Muscle of leg (tissue), 9 donors: ENCODE results near the gene RAB2B. TPM values are rescaled to one million over a fixed set of nuclear protein-coding genes. Genes with fewer than 3 reads are reported as not detected.

ENCODE experiments used
- polyA plus RNA-seq, 8 donors: library from polyadenylated mRNA; unstranded; fragments of 120-200 nt; gene quantifications; one replicate each; pipeline versions ENCODE4 v1.2.1 to v1.2.3, GENCODE V29; 2013; ENCODE audit warnings: inconsistent platforms in 1 of 8, low replicate concordance in 1 of 8; ENCODE audit not compliant: insufficient read length in 8 of 8, insufficient read depth in 1 of 8
- total RNA-seq: library from RNA; stranded (reverse); fragments of 120-200 nt; gene quantifications from one replicate; pipeline ENCODE4 v1.2.4, GENCODE V29; 2013

The RAB2B gene
- total and polyA plus RNA-seq, 9 donors = 17.3 to 25.2 (median 20.6) TPM

Other genes with a start within 250 kb of the RAB2B start
- 425 TPM for gene HNRNPC, start 207.5 kb downstream of the RAB2B start, total RNA-seq
- gene HNRNPC, start 207.5 kb downstream of the RAB2B start, polyA plus RNA-seq = 100 to 1,000 TPM; 429 to 593 (median 452) TPM
- 0.18 TPM for gene RPGRIP1, start 196.9 kb downstream of the RAB2B start, total RNA-seq
- 1 to 10 TPM in 2 of 8 donors, under 1 TPM in 6; 0.34 to 1.9 (median 0.53) TPM for gene RPGRIP1, start 196.9 kb downstream of the RAB2B start, polyA plus RNA-seq
- gene SUPT16H, start 92.9 kb downstream of the RAB2B start, total RNA-seq = 61.2 TPM
- 10 to 100 TPM; 68.0 to 93.1 (median 78.9) TPM for gene SUPT16H, start 92.9 kb downstream of the RAB2B start, polyA plus RNA-seq
- gene CHD8, start 20.8 kb downstream of the RAB2B start, total RNA-seq = 46.8 TPM
- 10 to 100 TPM; 36.4 to 50.8 (median 42.6) TPM for gene CHD8, start 20.8 kb downstream of the RAB2B start, polyA plus RNA-seq
- gene TOX4, start 236 bp upstream of the RAB2B start, total RNA-seq = 24.7 TPM
- 10 to 100 TPM; 37.1 to 46.3 (median 40.4) TPM for gene TOX4, start 236 bp upstream of the RAB2B start, polyA plus RNA-seq
- gene METTL3, start 34.4 kb upstream of the RAB2B start, total RNA-seq = 56.3 TPM
- 10 to 100 TPM; 40.4 to 56.6 (median 45.5) TPM for gene METTL3, start 34.4 kb upstream of the RAB2B start, polyA plus RNA-seq
- gene SALL2, start 49.4 kb upstream of the RAB2B start, total RNA-seq = 7.1 TPM
- 10 to 100 TPM; 10.4 to 21.6 (median 15.2) TPM for gene SALL2, start 49.4 kb upstream of the RAB2B start, polyA plus RNA-seq
- not detected for gene OR10G3, start 103.1 kb upstream of the RAB2B start, total RNA-seq
- gene OR10G3, start 103.1 kb upstream of the RAB2B start, polyA plus RNA-seq = under 1 TPM in 1 of 8 donors, not detected in 7; 0.13 TPM
- gene OR10G2, start 158.0 kb upstream of the RAB2B start, total RNA-seq = not detected
- gene OR10G2, start 158.0 kb upstream of the RAB2B start, polyA plus RNA-seq = not detected
- gene OR4E2, start 176.9 kb upstream of the RAB2B start, total RNA-seq = not detected
- under 1 TPM in 1 of 8 donors, not detected in 7; 0.04 TPM for gene OR4E2, start 176.9 kb upstream of the RAB2B start, polyA plus RNA-seq
- not detected for gene OR4E1, start 196.9 kb upstream of the RAB2B start, total RNA-seq
- under 1 TPM in 1 of 8 donors, not detected in 7; 0.05 TPM for gene OR4E1, start 196.9 kb upstream of the RAB2B start, polyA plus RNA-seq